GM18511 (cell line): Measurements from ENCODE around the gene TFAP2D.

Experiments used
- ATAC-seq: cut with Tn5 transposase; IDR thresholded peaks from one replicate; pipeline ENCODE4 v1.9.1; 2021; ENCODE audit warnings: mild to moderate bottlenecking, moderate library complexity; ENCODE audit not compliant: unreplicated experiment

The TFAP2D gene

DNA sequence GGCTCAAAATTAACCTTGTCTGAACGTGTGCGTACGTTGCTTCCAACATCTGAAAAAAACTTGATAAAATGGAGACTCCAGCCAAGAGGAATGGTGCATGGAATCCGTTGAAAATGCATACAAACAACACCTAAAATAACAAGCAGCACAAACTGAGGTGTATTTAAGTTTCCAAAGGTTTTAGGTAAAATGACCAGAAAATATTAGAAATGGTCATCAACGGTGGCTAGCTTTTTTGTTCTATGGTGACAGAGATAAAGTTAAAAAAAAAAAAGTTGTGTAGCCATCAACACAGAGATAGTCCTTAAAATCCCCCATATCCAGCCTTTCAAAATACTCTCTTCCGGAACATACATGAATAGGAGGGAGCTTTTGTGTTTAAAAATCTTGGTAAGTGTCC, 104.7 kb downstream of the TFAP2D start:
- no peak for ATAC-seq

DNA sequence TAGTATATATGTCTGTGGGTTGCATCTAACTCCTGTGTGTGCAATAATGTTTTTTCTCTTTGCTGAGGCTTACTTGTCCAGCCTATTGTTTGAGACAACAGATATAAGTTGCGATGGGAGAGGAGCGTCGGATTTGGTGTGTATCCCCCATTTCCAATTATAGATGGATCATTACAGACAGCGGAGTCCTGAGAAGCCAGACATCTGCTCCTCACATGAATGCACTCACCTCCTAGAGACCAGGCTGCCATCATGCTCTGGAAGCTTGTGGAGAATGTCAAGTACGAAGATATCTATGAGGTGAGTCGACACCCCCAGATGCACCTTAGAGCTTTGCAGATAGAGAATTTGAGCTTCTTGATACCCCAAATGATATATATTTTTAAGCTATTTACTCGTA, 105.3 kb downstream of the TFAP2D start, which contains the start of gene TFAP2B:
Gene TFAP2B, plus strand, starts transcription at position 199 of the 400 bp plus-strand sequence. Its CDS starts 21 bp downstream, at position 220.
- no peak for ATAC-seq

GRCh38 chr6:50819466-50819903, 106.2 kb downstream of the TFAP2D start:
- ATAC-seq: no peak

- no peak for ATAC-seq
These were observed 106.9 kb downstream of the TFAP2D start for GRCh38 chr6:50819904-50820868.

GRCh38 chr6:50820869-50821264, 107.5 kb downstream of the TFAP2D start:
- no peak for ATAC-seq

DNA sequence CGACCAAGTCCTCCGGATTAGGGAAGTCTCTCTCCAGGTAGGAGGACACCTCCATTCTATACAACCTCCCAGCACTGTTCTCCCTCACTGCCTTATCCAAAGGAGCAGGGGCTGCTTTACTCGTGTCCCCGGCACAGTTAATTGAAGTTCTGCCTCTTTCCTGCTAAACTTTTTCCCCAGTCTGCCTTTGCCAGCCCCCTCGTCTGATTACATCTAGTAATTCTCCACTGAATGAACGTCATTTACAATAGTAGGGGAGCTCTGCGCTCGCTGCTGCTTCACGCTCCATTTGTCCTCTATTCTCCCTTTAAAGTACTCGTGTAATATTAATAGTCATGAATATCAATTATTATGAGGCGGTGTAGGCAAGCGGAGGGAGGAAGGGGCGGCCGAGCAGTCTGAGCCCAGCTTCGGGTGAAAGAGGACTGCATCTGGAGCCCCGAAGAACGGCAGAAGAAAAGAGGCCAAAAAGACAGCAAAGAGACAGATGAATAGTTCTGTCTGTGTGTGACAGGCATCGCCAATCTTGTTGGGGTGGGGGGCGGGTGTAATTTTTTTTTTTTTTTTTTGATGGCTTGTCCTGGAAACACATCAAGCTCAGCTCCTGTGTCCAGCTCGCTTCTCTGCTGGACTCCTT, 108.2 kb downstream of the TFAP2D start:
- no peak for ATAC-seq

DNA sequence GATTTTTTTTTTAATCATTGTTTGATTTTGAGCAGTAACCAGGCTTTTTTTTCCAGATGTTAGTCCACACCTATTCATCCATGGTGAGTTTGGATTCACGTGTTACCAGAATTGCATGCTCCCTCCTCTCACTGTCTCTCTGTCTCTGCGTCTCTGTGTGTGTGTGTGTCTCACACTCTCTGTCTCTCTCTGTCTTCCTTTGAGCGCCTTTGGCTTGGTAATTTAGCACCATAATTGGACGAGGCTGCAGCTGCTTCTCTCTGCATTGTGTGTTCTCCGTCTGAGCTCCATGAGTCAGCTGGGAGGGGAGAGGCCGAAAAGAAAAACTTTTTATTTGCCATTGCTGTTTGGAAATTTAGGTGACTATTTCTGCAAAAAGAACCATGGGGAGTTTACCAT, 108.8 kb downstream of the TFAP2D start:
- ATAC-seq: no peak
